Epithelial cell of esophagus (primary cell): ENCODE measurements around the gene ARID3A.

Experiments
- DNase-seq: peaks from one replicate; pipeline ENCODE4 v3.0.0; 2010; ENCODE audit warnings: low read depth
- H3K4me3 ChIP-seq: 2 replicates; pipeline ENCODE4 v1.5.1; 2011; ENCODE audit warnings: mild to moderate bottlenecking, low read length, control low read depth
- TF ChIP-seq, protein P1 (sequence below): IDR thresholded peaks from 2 replicates; pipeline ENCODE4 v1.5.1; 2011; ENCODE audit warnings: low read depth, mild to moderate bottlenecking, low read length, control low read depth, inconsistent platforms; ENCODE audit not compliant: insufficient read depth; ENCODE audit errors: missing control alignments

The ARID3A gene

DNA sequence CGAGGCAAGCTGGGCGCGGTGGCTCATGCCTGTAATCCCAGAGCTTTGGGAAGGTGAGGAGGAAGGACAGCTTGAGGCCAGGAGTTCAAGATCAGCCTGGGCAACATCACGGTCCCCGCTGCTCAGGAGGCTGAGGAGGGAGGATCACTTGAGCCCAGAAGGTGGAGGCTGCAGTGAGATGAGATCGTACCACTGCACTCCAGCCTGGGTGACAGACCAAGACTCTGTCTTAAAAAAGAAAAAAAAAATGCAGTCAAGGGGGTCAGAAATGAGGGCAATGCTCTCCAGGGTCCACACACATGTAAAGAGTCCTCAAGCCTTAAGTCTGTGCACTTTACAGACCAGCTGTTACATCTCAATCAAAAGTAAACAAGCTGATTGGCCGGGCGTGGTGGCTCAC is 21.3 kb upstream of the ARID3A start:
- TF ChIP-seq, protein P1, sequence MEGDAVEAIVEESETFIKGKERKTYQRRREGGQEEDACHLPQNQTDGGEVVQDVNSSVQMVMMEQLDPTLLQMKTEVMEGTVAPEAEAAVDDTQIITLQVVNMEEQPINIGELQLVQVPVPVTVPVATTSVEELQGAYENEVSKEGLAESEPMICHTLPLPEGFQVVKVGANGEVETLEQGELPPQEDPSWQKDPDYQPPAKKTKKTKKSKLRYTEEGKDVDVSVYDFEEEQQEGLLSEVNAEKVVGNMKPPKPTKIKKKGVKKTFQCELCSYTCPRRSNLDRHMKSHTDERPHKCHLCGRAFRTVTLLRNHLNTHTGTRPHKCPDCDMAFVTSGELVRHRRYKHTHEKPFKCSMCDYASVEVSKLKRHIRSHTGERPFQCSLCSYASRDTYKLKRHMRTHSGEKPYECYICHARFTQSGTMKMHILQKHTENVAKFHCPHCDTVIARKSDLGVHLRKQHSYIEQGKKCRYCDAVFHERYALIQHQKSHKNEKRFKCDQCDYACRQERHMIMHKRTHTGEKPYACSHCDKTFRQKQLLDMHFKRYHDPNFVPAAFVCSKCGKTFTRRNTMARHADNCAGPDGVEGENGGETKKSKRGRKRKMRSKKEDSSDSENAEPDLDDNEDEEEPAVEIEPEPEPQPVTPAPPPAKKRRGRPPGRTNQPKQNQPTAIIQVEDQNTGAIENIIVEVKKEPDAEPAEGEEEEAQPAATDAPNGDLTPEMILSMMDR: no peak
- DNase-seq: no peak

DNA sequence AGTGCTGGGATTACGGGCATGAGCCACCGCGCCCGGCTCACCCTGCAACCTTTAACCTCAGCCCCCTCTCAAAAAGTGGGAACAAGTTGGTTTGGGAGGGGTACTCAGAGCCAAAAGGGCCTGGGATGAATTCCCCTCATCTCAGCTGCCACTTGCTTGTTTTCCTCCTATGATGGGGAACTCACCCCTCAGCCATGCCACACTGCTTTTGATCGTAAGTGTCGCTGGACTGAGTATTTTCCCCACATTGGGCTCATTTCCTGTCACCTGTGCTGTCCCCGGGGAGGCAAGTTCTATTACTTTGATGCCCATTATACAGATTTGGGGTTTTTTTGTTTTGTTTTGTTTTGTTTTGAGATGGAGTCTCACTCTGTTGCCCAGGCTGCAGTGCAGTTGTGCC is 19.4 kb upstream of the ARID3A start:
- H3K4me3 ChIP-seq: no peak overlapping the region
- TF ChIP-seq, protein P1: no peak
- DNase-seq: no peak

More for the DNA sequence above, 21.3 kb upstream of the ARID3A start:
- no peak overlapping the region for H3K4me3 ChIP-seq

DNA sequence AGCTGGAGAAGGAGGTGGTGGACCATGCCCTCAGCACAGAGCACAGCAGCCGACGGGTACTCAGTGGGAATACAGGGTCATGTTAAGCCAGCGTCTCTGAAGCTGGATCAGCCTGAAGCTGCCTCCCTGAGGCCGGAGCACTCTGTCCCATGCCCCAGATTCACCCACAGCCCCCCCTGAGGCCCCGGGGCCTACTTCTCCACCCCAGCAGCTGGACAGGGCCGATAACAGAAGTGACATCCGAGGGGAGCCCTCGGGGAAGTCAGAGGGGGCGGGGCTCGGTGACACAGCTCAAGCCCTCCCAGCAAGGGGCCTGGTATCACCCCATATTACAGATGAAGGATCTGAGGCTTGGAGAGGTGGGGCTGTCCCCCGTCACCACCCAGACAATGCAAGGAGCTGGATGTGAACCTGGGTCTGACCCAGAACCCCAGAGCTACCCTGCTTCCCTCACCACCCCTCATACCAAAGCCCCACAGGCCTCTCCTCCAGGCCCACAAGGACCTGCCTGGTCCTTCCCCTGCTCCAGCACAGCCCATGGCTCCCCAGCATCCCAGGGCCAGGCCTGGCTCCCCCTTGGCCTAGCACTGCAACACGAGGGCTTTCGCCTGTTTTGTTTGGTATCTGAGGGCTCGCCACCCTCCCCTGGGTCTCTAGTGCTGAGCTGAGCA is 18.5 kb upstream of the ARID3A start:
- no peak overlapping the region for H3K4me3 ChIP-seq
- no peak for DNase-seq
- TF ChIP-seq, protein P1: no peak

DNA sequence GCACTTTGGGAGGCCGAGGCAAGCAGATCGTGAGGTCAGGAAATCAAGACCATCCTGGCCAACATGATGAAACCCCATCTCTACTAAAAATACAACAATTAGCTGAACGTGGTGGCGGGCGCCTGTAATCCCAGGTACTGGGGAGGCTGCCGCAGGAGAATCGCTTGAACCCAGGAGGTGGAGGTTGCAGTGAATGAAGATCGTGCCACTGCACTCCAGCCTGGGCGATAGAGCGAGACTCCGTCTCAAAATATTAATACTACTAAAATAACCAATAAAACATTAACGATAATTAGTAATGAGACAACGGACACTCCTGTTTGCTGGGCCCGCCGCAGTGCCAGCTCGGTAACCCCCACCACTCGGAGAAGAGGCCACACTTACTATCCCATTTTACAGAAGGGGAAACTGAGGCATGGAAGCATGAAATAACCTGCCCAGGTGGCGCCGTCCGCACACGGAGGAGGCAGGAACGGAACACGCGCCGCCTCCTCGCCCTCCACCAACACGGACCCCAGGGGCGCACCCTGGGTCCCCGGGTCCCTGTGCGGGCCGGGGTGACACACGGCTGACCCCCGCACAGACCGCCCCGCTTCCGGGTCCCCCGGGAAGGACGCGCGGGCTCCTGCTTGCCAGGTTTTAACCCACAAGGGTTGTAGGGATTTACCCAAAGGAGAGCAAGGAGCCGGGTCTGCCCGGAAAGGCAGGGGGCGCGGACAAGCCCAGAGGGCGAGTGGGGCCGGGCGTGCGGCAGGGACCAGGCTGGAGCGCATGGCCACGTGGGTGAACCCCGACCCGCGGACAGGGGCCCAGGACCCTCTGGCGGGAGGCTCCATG is 14.4 kb upstream of the ARID3A start:
- TF ChIP-seq, protein P1: no peak
- H3K4me3 ChIP-seq: peak overlapping the region; percentile 10
- no peak for DNase-seq

DNA sequence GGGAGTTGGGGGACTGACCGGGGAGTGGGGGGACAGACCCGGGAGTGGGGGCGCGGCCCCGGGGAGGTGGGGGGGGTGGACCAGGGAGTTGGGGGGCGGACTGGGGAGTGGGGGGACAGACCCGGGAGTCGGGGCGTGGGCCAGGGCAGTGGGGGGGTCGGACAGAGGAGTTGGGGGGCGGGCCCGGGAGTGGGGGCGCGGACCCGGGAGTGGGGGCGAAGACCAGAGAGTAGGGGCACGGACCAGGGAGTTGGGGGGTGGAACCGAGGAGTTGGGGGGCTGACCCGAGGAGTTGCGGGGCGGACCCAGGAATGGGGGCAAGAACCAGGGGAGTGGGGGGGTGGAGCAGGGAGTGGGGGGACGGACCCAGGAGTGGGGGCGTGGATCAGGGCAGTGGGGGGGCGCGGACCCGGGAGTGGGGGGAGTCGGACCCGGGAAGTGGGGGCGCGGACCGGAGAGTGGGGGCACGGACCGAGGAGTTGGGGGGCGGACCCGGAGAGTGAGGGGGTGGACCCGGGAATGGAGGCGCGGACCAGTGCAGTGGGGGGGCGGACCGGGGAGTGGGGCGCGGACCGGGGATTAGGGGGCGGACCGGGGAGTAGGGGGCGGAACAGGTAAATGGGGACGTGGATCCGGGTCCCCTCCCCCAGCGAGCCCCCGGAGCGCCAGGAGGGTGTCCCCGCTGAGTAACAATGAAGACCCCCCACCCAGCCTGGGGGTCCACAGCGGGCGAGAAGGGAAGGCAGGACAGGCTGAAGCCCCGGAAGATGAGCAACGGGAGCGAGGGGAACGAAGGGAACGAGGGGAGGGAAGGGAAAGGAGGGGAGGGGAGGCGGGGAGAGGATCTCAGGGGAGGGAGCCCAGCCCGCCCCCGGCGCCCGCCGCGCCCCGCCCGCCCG is 13.4 kb upstream of the ARID3A start:
- TF ChIP-seq, protein P1: no peak
- peak overlapping the region; percentile 84 for H3K4me3 ChIP-seq
- DNase-seq: peak; percentile 24

DNA sequence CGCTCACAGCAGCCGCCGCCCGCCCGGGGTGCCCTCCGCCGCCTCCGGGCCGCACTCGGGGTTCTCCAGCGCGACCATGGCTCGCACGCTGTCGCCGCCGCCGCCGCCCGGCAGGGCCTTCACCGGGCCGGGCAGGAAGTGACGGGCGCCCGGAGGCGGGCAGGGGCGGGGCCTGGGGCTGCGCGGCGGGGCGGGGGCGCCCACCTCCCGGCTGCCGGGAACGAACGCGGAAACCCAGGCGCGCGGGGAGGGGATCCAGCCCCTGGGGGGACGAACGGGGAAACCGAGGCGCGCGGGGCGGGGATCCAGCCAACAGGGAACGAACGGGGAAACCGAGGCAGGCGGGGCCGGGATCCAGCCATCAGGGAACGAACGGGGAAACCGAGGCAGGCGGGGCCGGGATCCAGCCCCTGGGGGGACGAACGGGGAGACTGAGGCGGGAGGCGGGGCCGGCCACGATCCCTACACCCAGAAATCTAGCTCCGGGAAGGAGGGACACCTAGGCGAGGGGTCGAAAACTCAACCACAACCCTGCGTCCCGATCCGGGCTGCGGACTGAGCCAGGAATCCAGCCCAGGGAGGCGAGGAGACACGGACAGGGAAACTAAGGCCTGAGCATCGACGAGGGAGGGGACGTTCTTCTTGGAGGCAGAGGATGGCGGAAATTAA is 12.6 kb upstream of the ARID3A start, which contains the start of gene R3HDM4:
TSS of gene R3HDM4 (minus strand) at position 140 of the 669 bp plus-strand sequence. CDS start at position 78, 62 bp downstream.
- TF ChIP-seq, protein P1: no peak
- H3K4me3 ChIP-seq: peak within 1 kb of the TSS; percentile 84
- peak; percentile 70 for DNase-seq
